GM21737 (cell line): ENCODE measurements around the gene CTRL.

Experiments used
- ATAC-seq: cut with Tn5 transposase; IDR thresholded peaks from one replicate; pipeline ENCODE4 v1.9.1; 2021; ENCODE audit warnings: mild to moderate bottlenecking, moderate library complexity; ENCODE audit not compliant: unreplicated experiment

CTRL gene

GRCh38 chr16:67963662-67964321 is 32.1 kb upstream of the CTRL start:
- no peak for ATAC-seq

GRCh38 chr16:67963292-67963661 is 31.6 kb upstream of the CTRL start:
- no peak for ATAC-seq

- ATAC-seq = no peak
Observed at GRCh38 chr16:67962135-67962534, 30.5 kb upstream of the CTRL start.

GRCh38 chr16:67961551-67961957 is 29.9 kb upstream of the CTRL start:
- no peak for ATAC-seq

- no peak for ATAC-seq
Observed at GRCh38 chr16:67959536-67960329, 28.1 kb upstream of the CTRL start.

GRCh38 chr16:67957622-67958021 is 26.0 kb upstream of the CTRL start:
- no peak for ATAC-seq

- ATAC-seq = no peak
Observed at GRCh38 chr16:67954421-67955196, 22.9 kb upstream of the CTRL start.

- ATAC-seq = no peak
Observed at GRCh38 chr16:67953641-67954375, 22.1 kb upstream of the CTRL start.

- ATAC-seq = no peak
Observed at GRCh38 chr16:67951485-67951884, 19.8 kb upstream of the CTRL start.

- ATAC-seq = no peak
Observed at GRCh38 chr16:67950335-67950843, 18.7 kb upstream of the CTRL start.

GRCh38 chr16:67949645-67950044 is 18.0 kb upstream of the CTRL start:
- ATAC-seq = no peak

- no peak for ATAC-seq
Observed at GRCh38 chr16:67948015-67948414, 16.4 kb upstream of the CTRL start.

- ATAC-seq = no peak
Observed at GRCh38 chr16:67946966-67947558, 15.4 kb upstream of the CTRL start.

GRCh38 chr16:67946128-67946569 is 14.5 kb upstream of the CTRL start:
- no peak for ATAC-seq

- no peak for ATAC-seq
Observed at GRCh38 chr16:67945392-67945933, 13.8 kb upstream of the CTRL start.

GRCh38 chr16:67944690-67945391 is 13.2 kb upstream of the CTRL start:
- no peak for ATAC-seq

- ATAC-seq = no peak
Observed at GRCh38 chr16:67943619-67944504, 12.2 kb upstream of the CTRL start, which contains the start of gene LCAT. Gene LCAT, minus strand, starts transcription at chr16:67944120. Its CDS starts 19 bp downstream, at chr16:67944101.

GRCh38 chr16:67943256-67943618 is 11.6 kb upstream of the CTRL start:
- ATAC-seq = no peak
